ENCODE data around the gene C11orf52. TPM values are rescaled to one million over a fixed set of nuclear protein-coding genes. Genes with fewer than 3 reads are reported as not detected.

The C11orf52 gene
- total and polyA plus RNA-seq, 2 of the 4 experiments (the other 2 are of a cell fraction): 0.90 to 1.1 TPM

- no CpG with 5 or more reads among the region's 3 CpGs for WGBS, 2 experiments (ENCODE audit: extremely low coverage in 2 of 2, insufficient read length in 1 of 2)
- Histone ChIP-seq H3K9me1 (ENCODE audit: insufficient read depth, low read length) (peaks cover 19% of the 10 kb centered on the region), H3K14ac (replicated peaks; ENCODE audit: low read depth, low read length) (peak overlapping the region; percentile 65), H2AFZ (replicated peaks; ENCODE audit: low read length, poor library complexity) (no peak overlapping the region), H3K4me2 (ENCODE audit: low read depth, low read length) (peak overlapping the region; percentile 53; the same call in 1 of the 2 replicates), H3K9me3 (ENCODE audit: control insufficient read depth, insufficient read depth, low read length) (no peaks in the 10 kb centered on the region), H3K27ac (ENCODE audit: insufficient read depth, low read length) (peak overlapping the region; percentile 50), H4K20me1 (ENCODE audit: insufficient read depth, low read length) (no peaks in the 10 kb centered on the region), H4K5ac (ENCODE audit: low read depth, low read length) (peak overlapping the region; percentile 39; the same call in 1 of the 2 replicates), H3K79me1 (ENCODE audit: low read depth in 1 of 2, low read length in 2 of 2) (peaks cover 7 to 36% of the 10 kb centered on the region in 2 experiments), H3K56ac (ENCODE audit: extremely low read depth, insufficient read depth, low read length) (peak overlapping the region; percentile 32; the same call in 1 of the 2 replicates), H2BK15ac (ENCODE audit: low read depth, low read length) (peak overlapping the region; percentile 59; the same call in 1 of the 3 replicates), H2BK120ac (ENCODE audit: low read depth, low read length) (peak overlapping the region; percentile 90), H3K4ac (ENCODE audit: low read depth, low read length) (peak overlapping the region; percentile 79; the same call in 1 of the 2 replicates), H3K18ac (ENCODE audit: low read depth, low read length) (peak overlapping the region; percentile 62; the same call in 1 of the 2 replicates), H4K91ac (ENCODE audit: insufficient read depth, low read depth, low read length) (peak overlapping the region; percentile 16; the same call in 1 of the 2 replicates), H3K4me3 (ENCODE audit: insufficient read depth, low read depth, low read length) (no peak overlapping the region), H3K36me3 (ENCODE audit: control insufficient read depth, insufficient read depth, low read length) (no peaks in the 10 kb centered on the region), H3K23ac (ENCODE audit: low read depth, low read length) (peak overlapping the region; percentile 75; the same call in 1 of the 2 replicates), H3K9ac (ENCODE audit: low read depth, low read length) (0 out of 2 replicates have a peak overlapping the region, but pooled peaks have one; percentile 29), H2AK5ac (ENCODE audit: low read depth, low read length) (no peak overlapping the region), H2BK20ac (ENCODE audit: low read depth, low read length) (peak overlapping the region; percentile 83), H2BK5ac (ENCODE audit: low read depth, low read length, poor library complexity, severe bottlenecking) (peak overlapping the region; percentile 97), H2AK9ac (replicated peaks; ENCODE audit: low read depth, low read length, poor library complexity) (no peak overlapping the region), H3K4me1 (ENCODE audit: control insufficient read depth, insufficient read depth, low read length) (peaks cover 12% of the 10 kb centered on the region), H4K8ac (ENCODE audit: low read depth in 2 of 2, low read length in 2 of 2) (peak overlapping the region in 1 of 2 experiments; percentile 84; a peak in 3 of 4 replicates), H3K27me3 (ENCODE audit: control insufficient read depth, insufficient read depth, low read length) (no peaks in the 10 kb centered on the region)
- peak; percentile 87 for DNase-seq
- peak; percentile 81 for ATAC-seq (ENCODE audit: low read depth)
- TF ChIP-seq CEBPB (IDR thresholded peaks at IDR 0.05; ENCODE audit: low read depth, low read length): peak; percentile 95
- TF ChIP-seq POLR2A (IDR thresholded peaks at IDR 0.05; ENCODE audit: low read depth, low read length): no peak; the same call in 1 of the 2 replicates
- POLR2A ChIA-PET (ENCODE audit: unreplicated experiment): no interaction called here
- BruUV-seq (replicated peaks): no TSS peak
- in situ Hi-C loops (cut with MboI; ENCODE audit: low sequenced_read_pairs): no loop called here
- dilution Hi-C loops (cut with HindIII; ENCODE audit: low sequenced_read_pairs, unreplicated experiment): no loop called here
- intact Hi-C loops (cut with micrococcal nuclease): no loop called here
- CTCF ChIA-PET: interaction anchor here (0.6 to 2.2 kb wide), 3 partner anchors 9 to 12 kb away, joined by 3 to 6 read pairs (median 4); no protein-coding TSS in a partner anchor
These were observed 25.4 kb downstream of the C11orf52 start for GRCh38 chr11:111944139-111944538.
